MM.1S (cell line): ENCODE data around the gene STXBP6.

Experiments used
- DNase-seq: peaks from one replicate; pipeline ENCODE4 v3.0.0-alpha.2; 2015
- H2AFZ ChIP-seq: fragments of 300-600 bp; sonication (generic); 2 replicates; pipeline ENCODE4 v1.6.0; 2016; ENCODE audit warnings: antibody characterized with exemption, low read length
- H3F3A ChIP-seq: fragments of 300-600 bp; sonication (generic); 2 replicates; pipeline ENCODE4 v1.6.1; 2016; ENCODE audit warnings: mild to moderate bottlenecking, antibody characterized with exemption, low read length, moderate library complexity, mixed read lengths; ENCODE audit not compliant: insufficient read depth
- H3K27ac ChIP-seq: fragments of 300-600 bp; sonication (generic); 2 replicates; pipeline ENCODE4 v1.5.1; 2016; ENCODE audit warnings: mild to moderate bottlenecking, low read length
- H3K27me3 ChIP-seq: fragments of 300-600 bp; sonication (generic); replicated peaks from 2 replicates; pipeline ENCODE4 v1.6.0; 2016; ENCODE audit warnings: low read length; ENCODE audit not compliant: insufficient read depth
- H3K36me3 ChIP-seq: fragments of 300-600 bp; sonication (generic); replicated peaks from 2 replicates; pipeline ENCODE4 v1.6.1; 2016; ENCODE audit warnings: mild to moderate bottlenecking, low read length, mixed read lengths; ENCODE audit not compliant: insufficient read depth
- H3K4me1 ChIP-seq: fragments of 300-600 bp; sonication (generic); 2 replicates; pipeline ENCODE4 v1.6.1; 2016; ENCODE audit warnings: low read length, mixed read lengths
- H3K4me2 ChIP-seq: fragments of 300-600 bp; sonication (generic); 2 replicates; pipeline ENCODE4 v1.6.0; 2016; ENCODE audit warnings: low read depth, low read length
- H3K4me3 ChIP-seq: fragments of 300-600 bp; sonication (generic); 2 replicates; pipeline ENCODE4 v1.5.1; 2016; ENCODE audit warnings: low read length, mixed read lengths
- H3K79me2 ChIP-seq: fragments of 300-600 bp; sonication (generic); 2 replicates; pipeline ENCODE4 v1.6.1; 2016; ENCODE audit warnings: mixed run types, low read length, mixed read lengths
- H3K9ac ChIP-seq: fragments of 300-600 bp; sonication (generic); 2 replicates; pipeline ENCODE4 v1.6.1; 2016; ENCODE audit warnings: low read length, mixed read lengths
- H3K9me2 ChIP-seq: fragments of 300-600 bp; sonication (generic); replicated peaks from 2 replicates; pipeline ENCODE4 v1.6.1; 2016; ENCODE audit warnings: mild to moderate bottlenecking, low read length, mixed read lengths; ENCODE audit not compliant: insufficient read depth
- H3K9me3 ChIP-seq: fragments of 300-600 bp; sonication (generic); replicated peaks from 2 replicates; pipeline ENCODE4 v1.6.1; 2016; ENCODE audit warnings: mild to moderate bottlenecking, low read length, mixed read lengths; ENCODE audit not compliant: insufficient read depth
- H4K20me1 ChIP-seq: fragments of 300-600 bp; sonication (generic); 2 replicates; pipeline ENCODE4 v1.6.1; 2016; ENCODE audit warnings: mild to moderate bottlenecking, low read length, moderate library complexity, mixed read lengths; ENCODE audit not compliant: insufficient read depth
- CTCF ChIP-seq: fragments of 300-600 bp; sonication (generic); IDR thresholded peaks from 2 replicates; pipeline ENCODE4 v1.5.1; 2016; ENCODE audit warnings: antibody characterized with exemption, low read length, mixed read lengths
- EZH2 ChIP-seq: fragments of 300-600 bp; sonication (generic); optimal IDR thresholded peaks from 2 replicates; pipeline ENCODE3; 2017; ENCODE audit warnings: low read depth, mild to moderate bottlenecking, antibody characterized with exemption, low read length, mixed read lengths
- EZH2phosphoT487 ChIP-seq: fragments of 300-600 bp; sonication (generic); IDR thresholded peaks from 2 replicates; pipeline ENCODE4 v1.6.1; 2018; ENCODE audit warnings: antibody characterized with exemption, low read length

The STXBP6 gene

GRCh38 chr14:24891987-24892496 is 157.9 kb downstream of the STXBP6 start:
- Histone ChIP-seq H3F3A (no peaks in the 10 kb centered on the region), H3K9me3 (no peaks in the 10 kb centered on the region), H3K9ac (no peak overlapping the region), H3K79me2 (no peaks in the 10 kb centered on the region), H2AFZ (no peak overlapping the region), H3K36me3 (no peaks in the 10 kb centered on the region), H3K4me3 (no peak overlapping the region), H3K4me2 (no peak overlapping the region), H3K4me1 (no peaks in the 10 kb centered on the region), H3K27me3 (no peaks in the 10 kb centered on the region), H3K9me2 (no peaks in the 10 kb centered on the region), H3K27ac (no peak overlapping the region), H4K20me1 (no peaks in the 10 kb centered on the region)
- TF ChIP-seq EZH2phosphoT487: no peak
- no peak for TF ChIP-seq EZH2
- TF ChIP-seq CTCF: no peak
- DNase-seq: no peak

GRCh38 chr14:24890716-24891115 is 159.2 kb downstream of the STXBP6 start:
- no peak overlapping the region for H3K4me2 ChIP-seq
- H3K36me3 ChIP-seq: no peaks in the 10 kb centered on the region
- H3K4me3 ChIP-seq: no peak overlapping the region
- no peaks in the 10 kb centered on the region for H3F3A ChIP-seq
- H2AFZ ChIP-seq: no peak overlapping the region
- H3K9ac ChIP-seq: no peak overlapping the region
- H3K4me1 ChIP-seq: no peaks in the 10 kb centered on the region
- no peaks in the 10 kb centered on the region for H3K79me2 ChIP-seq
- H4K20me1 ChIP-seq: no peaks in the 10 kb centered on the region
- TF ChIP-seq CTCF (no peak), EZH2 (no peak), EZH2phosphoT487 (no peak)
- no peaks in the 10 kb centered on the region for H3K27me3 ChIP-seq
- no peaks in the 10 kb centered on the region for H3K9me3 ChIP-seq
- no peak overlapping the region for H3K27ac ChIP-seq
- DNase-seq: no peak
- no peaks in the 10 kb centered on the region for H3K9me2 ChIP-seq

DNA sequence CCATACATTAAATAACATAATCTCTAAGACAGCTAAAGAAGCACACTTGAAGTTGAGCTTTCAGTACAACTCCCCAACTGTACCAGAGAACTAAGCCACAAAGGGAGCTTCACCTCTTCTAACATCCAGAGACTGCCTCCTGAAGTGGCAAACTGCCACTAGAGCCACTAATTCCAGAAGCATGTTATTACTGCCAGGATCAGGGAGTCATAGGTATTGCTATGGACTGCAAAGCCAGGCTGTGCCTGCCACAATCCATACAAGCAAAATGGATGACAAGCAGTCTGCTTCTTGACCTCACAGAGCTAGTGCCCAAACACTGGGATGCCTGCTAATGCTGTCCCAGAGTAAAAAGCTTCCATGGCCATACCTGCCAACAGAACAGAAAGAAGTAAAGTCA is 160.1 kb downstream of the STXBP6 start:
- H3K9me3 ChIP-seq: no peaks in the 10 kb centered on the region
- H3K4me1 ChIP-seq: no peaks in the 10 kb centered on the region
- H2AFZ ChIP-seq: no peak overlapping the region
- H3K4me2 ChIP-seq: no peak overlapping the region
- no peak overlapping the region for H3K9ac ChIP-seq
- no peak overlapping the region for H3K4me3 ChIP-seq
- H3K36me3 ChIP-seq: no peaks in the 10 kb centered on the region
- no peaks in the 10 kb centered on the region for H4K20me1 ChIP-seq
- no peak for TF ChIP-seq CTCF
- TF ChIP-seq EZH2: no peak
- no peak for TF ChIP-seq EZH2phosphoT487
- H3F3A ChIP-seq: no peaks in the 10 kb centered on the region
- H3K79me2 ChIP-seq: no peaks in the 10 kb centered on the region
- H3K27ac ChIP-seq: no peak overlapping the region
- no peaks in the 10 kb centered on the region for H3K27me3 ChIP-seq
- no peaks in the 10 kb centered on the region for H3K9me2 ChIP-seq
- DNase-seq: no peak

- Histone ChIP-seq H3K36me3 (no peaks in the 10 kb centered on the region), H3K9me2 (no peaks in the 10 kb centered on the region), H3K4me2 (no peak overlapping the region), H3K9me3 (no peaks in the 10 kb centered on the region), H3K9ac (no peak overlapping the region), H3K79me2 (no peaks in the 10 kb centered on the region), H3K4me1 (no peaks in the 10 kb centered on the region), H3K27ac (no peak overlapping the region), H3F3A (no peaks in the 10 kb centered on the region), H2AFZ (no peak overlapping the region), H3K27me3 (no peaks in the 10 kb centered on the region), H3K4me3 (no peak overlapping the region), H4K20me1 (no peaks in the 10 kb centered on the region)
- TF ChIP-seq EZH2phosphoT487 (no peak), CTCF (no peak), EZH2 (no peak)
- DNase-seq: no peak
Observed at GRCh38 chr14:24888532-24888931, 161.4 kb downstream of the STXBP6 start.
